HL-60 (cell line): ENCODE results near the gene LUZP1.

Source experiments
- DNase-seq, 2 experiments: peaks; one replicate each; pipeline ENCODE4 v3.0.0-alpha.2; 2010 to 2020; ENCODE audit warnings: low read depth in 1 of 2, low spot score in 1 of 2
- H3K27ac ChIP-seq: fragments of 250-450 bp; sonication (Bioruptor Pico); replicated peaks from 2 replicates; pipeline ENCODE4 v1.5.1; 2020; ENCODE audit warnings: mild to moderate bottlenecking, moderate library complexity
- H3K27me3 ChIP-seq: fragments of 250-450 bp; sonication (Bioruptor Pico); 2 replicates; pipeline ENCODE4 v1.5.1; 2021; ENCODE audit warnings: mild to moderate bottlenecking, moderate library complexity; ENCODE audit not compliant: insufficient read depth, poor library complexity, severe bottlenecking
- H3K4me3 ChIP-seq: replicated peaks from 2 replicates; pipeline ENCODE4 v1.5.1; 2011; ENCODE audit warnings: mild to moderate bottlenecking, control low read depth, low read length; ENCODE audit not compliant: insufficient read depth
- GABPA ChIP-seq: IDR thresholded peaks from 2 replicates; pipeline ENCODE4 v1.6.1; 2012; ENCODE audit warnings: low read depth
- POLR2AphosphoS5 ChIP-seq: IDR thresholded peaks from 2 replicates; pipeline ENCODE4 v1.6.1; 2012; ENCODE audit warnings: low read depth
- SPI1 ChIP-seq: IDR thresholded peaks from 2 replicates; pipeline ENCODE4 v1.6.1; 2012; ENCODE audit warnings: low read depth, mild to moderate bottlenecking, borderline replicate concordance
- TF ChIP-seq, protein P1 (sequence below): IDR thresholded peaks from one replicate; pipeline ENCODE4 v1.5.1; 2011; ENCODE audit warnings: low read length, control low read depth, inconsistent platforms; ENCODE audit not compliant: insufficient read depth
- TF ChIP-seq, protein P2 (sequence below): IDR thresholded peaks from 2 replicates; pipeline ENCODE4 v1.6.1; 2012; ENCODE audit warnings: low read depth; ENCODE audit not compliant: insufficient replicate concordance

The LUZP1 gene

GRCh38 chr1:23159963-23160877 lies 8.4 kb downstream of the LUZP1 start:
- no peak overlapping the region for H3K4me3 ChIP-seq
- no peak for DNase-seq
- no peak overlapping the region for H3K27ac ChIP-seq
- no peaks in the 10 kb centered on the region for H3K27me3 ChIP-seq
- TF ChIP-seq SPI1: no peak
- no peak for TF ChIP-seq GABPA
- TF ChIP-seq, protein P1, sequence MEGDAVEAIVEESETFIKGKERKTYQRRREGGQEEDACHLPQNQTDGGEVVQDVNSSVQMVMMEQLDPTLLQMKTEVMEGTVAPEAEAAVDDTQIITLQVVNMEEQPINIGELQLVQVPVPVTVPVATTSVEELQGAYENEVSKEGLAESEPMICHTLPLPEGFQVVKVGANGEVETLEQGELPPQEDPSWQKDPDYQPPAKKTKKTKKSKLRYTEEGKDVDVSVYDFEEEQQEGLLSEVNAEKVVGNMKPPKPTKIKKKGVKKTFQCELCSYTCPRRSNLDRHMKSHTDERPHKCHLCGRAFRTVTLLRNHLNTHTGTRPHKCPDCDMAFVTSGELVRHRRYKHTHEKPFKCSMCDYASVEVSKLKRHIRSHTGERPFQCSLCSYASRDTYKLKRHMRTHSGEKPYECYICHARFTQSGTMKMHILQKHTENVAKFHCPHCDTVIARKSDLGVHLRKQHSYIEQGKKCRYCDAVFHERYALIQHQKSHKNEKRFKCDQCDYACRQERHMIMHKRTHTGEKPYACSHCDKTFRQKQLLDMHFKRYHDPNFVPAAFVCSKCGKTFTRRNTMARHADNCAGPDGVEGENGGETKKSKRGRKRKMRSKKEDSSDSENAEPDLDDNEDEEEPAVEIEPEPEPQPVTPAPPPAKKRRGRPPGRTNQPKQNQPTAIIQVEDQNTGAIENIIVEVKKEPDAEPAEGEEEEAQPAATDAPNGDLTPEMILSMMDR: no peak

GRCh38 chr1:23156940-23157339 lies 11.7 kb downstream of the LUZP1 start:
- no peak for DNase-seq
- TF ChIP-seq POLR2AphosphoS5: no peak
- no peak for TF ChIP-seq SPI1
- TF ChIP-seq, protein P1: no peak
- no peak for TF ChIP-seq GABPA
- TF ChIP-seq, protein P2, sequence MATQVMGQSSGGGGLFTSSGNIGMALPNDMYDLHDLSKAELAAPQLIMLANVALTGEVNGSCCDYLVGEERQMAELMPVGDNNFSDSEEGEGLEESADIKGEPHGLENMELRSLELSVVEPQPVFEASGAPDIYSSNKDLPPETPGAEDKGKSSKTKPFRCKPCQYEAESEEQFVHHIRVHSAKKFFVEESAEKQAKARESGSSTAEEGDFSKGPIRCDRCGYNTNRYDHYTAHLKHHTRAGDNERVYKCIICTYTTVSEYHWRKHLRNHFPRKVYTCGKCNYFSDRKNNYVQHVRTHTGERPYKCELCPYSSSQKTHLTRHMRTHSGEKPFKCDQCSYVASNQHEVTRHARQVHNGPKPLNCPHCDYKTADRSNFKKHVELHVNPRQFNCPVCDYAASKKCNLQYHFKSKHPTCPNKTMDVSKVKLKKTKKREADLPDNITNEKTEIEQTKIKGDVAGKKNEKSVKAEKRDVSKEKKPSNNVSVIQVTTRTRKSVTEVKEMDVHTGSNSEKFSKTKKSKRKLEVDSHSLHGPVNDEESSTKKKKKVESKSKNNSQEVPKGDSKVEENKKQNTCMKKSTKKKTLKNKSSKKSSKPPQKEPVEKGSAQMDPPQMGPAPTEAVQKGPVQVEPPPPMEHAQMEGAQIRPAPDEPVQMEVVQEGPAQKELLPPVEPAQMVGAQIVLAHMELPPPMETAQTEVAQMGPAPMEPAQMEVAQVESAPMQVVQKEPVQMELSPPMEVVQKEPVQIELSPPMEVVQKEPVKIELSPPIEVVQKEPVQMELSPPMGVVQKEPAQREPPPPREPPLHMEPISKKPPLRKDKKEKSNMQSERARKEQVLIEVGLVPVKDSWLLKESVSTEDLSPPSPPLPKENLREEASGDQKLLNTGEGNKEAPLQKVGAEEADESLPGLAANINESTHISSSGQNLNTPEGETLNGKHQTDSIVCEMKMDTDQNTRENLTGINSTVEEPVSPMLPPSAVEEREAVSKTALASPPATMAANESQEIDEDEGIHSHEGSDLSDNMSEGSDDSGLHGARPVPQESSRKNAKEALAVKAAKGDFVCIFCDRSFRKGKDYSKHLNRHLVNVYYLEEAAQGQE: no peak
- H3K27me3 ChIP-seq: no peaks in the 10 kb centered on the region
- H3K27ac ChIP-seq: no peak overlapping the region
- no peak overlapping the region for H3K4me3 ChIP-seq

DNA sequence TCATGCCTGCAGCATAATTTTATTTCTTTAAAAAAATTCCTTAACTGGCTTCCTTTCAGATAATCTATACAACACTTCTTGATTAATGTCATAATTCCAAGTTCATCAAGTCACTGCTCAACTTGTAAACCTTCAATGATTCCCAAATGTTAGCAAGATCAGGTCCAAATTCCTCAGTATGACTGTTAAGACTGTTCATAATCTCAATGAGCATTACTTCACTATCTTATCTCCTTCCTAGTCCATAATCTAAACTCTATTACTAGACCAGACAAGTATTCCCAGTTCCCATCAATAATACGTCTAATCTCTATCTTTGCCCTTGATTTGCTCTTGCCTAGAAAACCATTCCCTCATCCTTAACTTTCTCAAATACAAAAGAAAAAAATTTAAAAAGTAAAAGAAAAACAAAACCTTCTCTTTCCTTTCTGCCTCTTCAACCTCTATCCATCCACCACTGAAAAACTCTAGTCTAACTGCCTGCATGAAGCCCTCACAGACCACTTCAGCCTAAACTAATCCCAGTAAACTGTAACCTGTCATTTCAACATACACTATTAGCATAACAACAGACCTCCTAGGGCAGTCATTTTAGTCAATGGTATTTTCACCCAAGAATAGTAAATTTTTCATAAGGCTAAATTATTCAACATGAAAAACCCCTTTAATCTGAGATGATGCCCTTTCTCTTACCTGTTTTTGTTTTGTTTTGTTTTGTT lies 15.5 kb downstream of the LUZP1 start:
- DNase-seq: no peak
- Histone ChIP-seq H3K27me3 (no peaks in the 10 kb centered on the region), H3K27ac (no peak overlapping the region), H3K4me3 (no peak overlapping the region)
- TF ChIP-seq SPI1 (no peak), POLR2AphosphoS5 (no peak), GABPA (no peak)
- TF ChIP-seq, protein P1: no peak
- TF ChIP-seq, protein P2: no peak
